Muscle layer of colon (tissue), 2 donors: ENCODE data around the gene OR10G3.

ENCODE experiments used
- H3K27ac ChIP-seq: one replicate; pipeline ENCODE4 v1.7.0; 2013; ENCODE audit warnings: low read depth, mild to moderate bottlenecking, low read length, moderate library complexity
- H3K27me3 ChIP-seq, 2 donors: one replicate each; pipeline ENCODE4 v1.7.0; 2013; ENCODE audit warnings: low read length in 2 of 2, mild to moderate bottlenecking in 2 of 2; ENCODE audit not compliant: insufficient read depth in 2 of 2, control insufficient read depth in 1 of 2
- H3K36me3 ChIP-seq: one replicate; pipeline ENCODE4 v1.7.0; 2013; ENCODE audit warnings: mild to moderate bottlenecking, low read length; ENCODE audit not compliant: insufficient read depth
- H3K4me1 ChIP-seq: one replicate; pipeline ENCODE4 v1.7.0; 2013; ENCODE audit warnings: mild to moderate bottlenecking, low read length; ENCODE audit not compliant: insufficient read depth
- H3K4me3 ChIP-seq, 2 donors: one replicate each; pipeline ENCODE4 v1.7.0; 2013; ENCODE audit warnings: low read length in 2 of 2, low read depth in 1 of 2, mild to moderate bottlenecking in 1 of 2, moderate library complexity in 1 of 2
- H3K9ac ChIP-seq: one replicate; pipeline ENCODE4 v1.7.0; 2013; ENCODE audit warnings: low read length
- H3K9me3 ChIP-seq: one replicate; pipeline ENCODE4 v1.7.0; 2013; ENCODE audit warnings: mild to moderate bottlenecking, low read length
- donor health status: abdominal sarcoma.
- donor health status: Adenocarcinoma of cecum.

The OR10G3 gene

DNA sequence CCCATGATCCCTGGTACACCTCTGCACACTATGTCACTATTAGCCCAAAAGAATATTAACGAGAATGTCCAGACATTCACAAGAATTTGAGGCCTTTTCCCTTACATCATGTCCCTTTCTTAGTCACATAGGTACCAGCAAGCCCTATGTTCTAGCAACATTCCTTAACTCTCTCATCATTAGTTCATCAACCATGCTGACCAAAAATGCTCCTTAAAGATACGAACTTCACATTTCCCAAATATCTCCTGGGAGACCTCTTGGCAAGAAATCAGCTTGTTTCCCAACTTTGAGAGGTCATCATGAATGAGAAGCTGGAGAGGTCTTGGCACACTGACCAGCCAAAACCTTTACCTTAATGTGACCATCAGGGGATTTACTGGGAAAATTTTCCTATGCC is 58.4 kb downstream of the OR10G3 start:
- no peak overlapping the region for H3K9ac ChIP-seq

DNA sequence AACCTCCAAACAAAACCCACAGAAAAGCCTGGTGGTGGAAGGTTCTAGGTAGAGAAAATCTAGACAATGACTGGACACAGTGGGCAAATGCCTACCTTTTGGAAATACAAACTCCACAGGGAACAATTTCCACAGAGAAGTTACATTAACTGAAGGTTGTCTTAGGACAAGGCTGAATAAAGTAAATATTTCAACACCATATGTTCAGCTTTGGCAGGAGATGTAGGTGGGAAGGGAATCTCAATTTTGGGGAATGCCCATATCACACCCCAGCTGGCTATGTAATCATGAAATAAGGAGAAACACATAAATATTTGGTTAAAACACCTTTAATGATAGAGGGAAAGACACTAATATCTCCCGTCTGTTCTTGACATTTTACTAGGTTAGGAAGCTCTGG is 59.1 kb downstream of the OR10G3 start:
- Histone ChIP-seq H3K9ac (no peak overlapping the region), H3K9me3 (no peaks in the 10 kb centered on the region), H3K27ac (no peak overlapping the region), H3K27me3 (no peaks in the 10 kb centered on the region), H3K4me1 (peaks cover 5% of the 10 kb centered on the region), H3K4me3 (no peak overlapping the region), H3K36me3 (no peaks in the 10 kb centered on the region)

More for the DNA sequence above, 58.4 kb downstream of the OR10G3 start:
- Histone ChIP-seq H3K4me1 (peaks cover 6% of the 10 kb centered on the region), H3K27ac (no peak overlapping the region), H3K36me3 (no peaks in the 10 kb centered on the region), H3K27me3 (no peaks in the 10 kb centered on the region), H3K4me3 (no peak overlapping the region), H3K9me3 (no peaks in the 10 kb centered on the region)

DNA sequence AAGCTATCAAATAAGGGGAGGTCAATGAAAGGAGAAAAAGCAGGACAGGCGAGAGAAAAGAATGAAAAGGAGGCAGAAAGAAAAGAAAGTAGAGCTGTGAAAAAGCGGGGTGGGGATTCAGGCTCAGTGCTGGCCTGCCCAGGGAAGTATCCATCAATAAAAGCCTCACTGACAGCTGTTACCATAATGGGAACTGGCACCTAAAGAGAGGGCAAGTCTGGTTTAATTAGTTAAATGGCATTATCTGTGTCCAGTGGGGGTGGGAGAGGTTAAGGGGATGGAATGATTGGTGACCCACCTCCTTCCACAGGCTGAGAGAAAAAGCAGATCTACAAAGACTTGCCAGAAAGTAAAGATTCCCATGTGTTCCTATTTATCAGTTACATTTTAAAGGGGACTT is 61.2 kb downstream of the OR10G3 start:
- H3K9ac ChIP-seq, result no peak overlapping the region
- no peak overlapping the region for H3K27ac ChIP-seq
- H3K9me3 ChIP-seq, result no peaks in the 10 kb centered on the region
- no peaks in the 10 kb centered on the region for H3K4me1 ChIP-seq
- no peak overlapping the region for H3K4me3 ChIP-seq
- no peaks in the 10 kb centered on the region for H3K27me3 ChIP-seq
- no peaks in the 10 kb centered on the region for H3K36me3 ChIP-seq
